Cerebellar nuclear complex (tissue), 1 donor: ENCODE results near the gene TDRD9.

Source experiments
- DNase-seq, 2 experiments: peaks; one replicate each; lab custom pipeline; 2025; lab: John Stamatoyannopoulos, UW

The TDRD9 gene

DNA sequence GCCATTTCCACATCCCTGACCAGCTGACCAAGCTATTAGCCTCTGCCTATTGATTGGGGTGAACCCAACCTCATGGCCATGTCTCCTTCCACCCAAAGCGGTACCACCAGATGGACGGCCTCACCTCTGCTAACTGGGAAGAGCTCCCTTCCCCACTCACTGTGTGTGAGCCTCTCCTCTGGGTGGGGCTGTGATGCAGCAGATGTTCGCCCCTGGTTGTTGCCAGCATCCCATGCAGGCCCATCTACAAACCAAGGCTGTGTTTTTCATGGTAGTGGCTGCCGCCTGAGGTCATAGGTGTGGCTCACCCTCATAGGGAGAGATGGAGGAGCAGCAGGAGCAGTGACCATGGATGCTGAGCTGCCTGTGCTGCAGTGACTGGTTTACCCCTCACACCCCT lies 61.7 kb downstream of the TDRD9 start:
- DNase-seq = no peak

GRCh38 chr14:103994535-103995184 lies 66.4 kb downstream of the TDRD9 start:
- DNase-seq = no peak

DNA sequence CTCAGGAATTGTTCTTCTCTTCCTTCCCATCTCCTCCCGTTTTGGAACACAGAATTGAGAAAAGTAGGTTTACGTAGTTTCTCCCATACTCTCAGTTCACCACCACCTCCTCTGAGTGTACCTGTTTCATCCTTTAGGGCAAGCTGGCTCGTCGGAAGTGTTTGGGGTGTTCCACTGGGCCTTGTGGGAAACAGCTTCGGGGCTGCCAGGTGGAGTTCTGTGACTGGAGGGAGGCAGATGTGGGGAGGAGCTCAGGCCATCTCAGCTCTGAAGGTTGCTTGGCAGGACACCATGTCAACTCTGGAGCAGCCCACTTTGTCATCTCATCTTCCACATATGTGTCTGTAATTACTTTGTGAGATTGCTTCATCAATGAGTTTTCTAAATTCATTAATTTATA lies 67.6 kb downstream of the TDRD9 start:
- DNase-seq = no peak

DNA sequence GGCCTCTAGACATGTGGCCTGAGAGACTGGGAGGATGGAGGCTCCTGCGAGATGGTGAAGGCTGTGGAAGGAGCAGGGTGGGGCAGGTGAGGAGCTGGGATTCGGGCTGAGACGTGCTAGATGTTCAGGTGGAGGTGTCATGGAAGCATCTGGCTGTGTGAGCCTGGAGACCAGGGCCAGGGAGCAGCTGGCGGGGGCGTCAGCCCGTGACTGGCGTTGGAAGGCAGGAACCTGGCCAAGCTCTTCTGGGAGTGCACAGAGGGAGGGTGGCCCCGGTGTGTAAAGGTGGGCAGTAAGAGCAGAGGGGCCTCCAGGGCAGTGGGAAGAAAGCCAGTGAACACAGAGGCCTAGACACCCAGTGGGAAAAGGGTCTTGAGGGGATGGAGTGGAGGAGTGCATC lies 69.1 kb downstream of the TDRD9 start:
- no peak for DNase-seq

- DNase-seq = no peak
Observed at GRCh38 chr14:103998027-103998426, 69.8 kb downstream of the TDRD9 start.

DNA sequence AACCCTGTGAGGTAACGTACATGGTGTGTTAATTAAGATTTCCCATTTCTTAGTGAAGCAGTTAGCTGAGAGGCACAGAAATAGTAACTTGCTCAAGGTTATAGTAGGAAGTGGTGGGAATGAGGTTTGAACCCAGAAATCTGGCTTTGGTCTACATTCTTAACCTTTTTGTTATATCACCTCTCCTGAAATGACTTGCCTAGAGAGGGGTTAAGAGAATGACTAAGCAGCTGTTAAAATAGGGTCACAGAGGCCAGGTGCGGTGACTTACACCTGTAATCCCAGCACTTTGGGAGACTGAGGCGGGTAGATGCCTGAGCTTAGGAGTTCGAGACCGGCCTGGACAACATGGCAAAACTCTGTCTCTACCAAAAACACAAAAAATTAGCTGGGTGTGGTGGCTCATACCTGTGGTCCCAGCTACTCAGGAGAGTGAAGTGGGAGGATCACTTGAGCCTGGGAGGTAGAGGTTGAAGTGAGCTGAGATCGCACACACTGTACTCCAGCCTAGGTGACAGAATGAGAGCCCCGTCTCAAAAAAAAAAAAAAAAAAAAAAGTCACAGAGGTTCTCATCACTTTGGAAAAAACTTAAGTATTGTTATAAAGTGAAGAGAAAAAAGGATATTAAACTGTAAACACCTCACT lies 71.7 kb downstream of the TDRD9 start:
- no peak for DNase-seq

GRCh38 chr14:104001003-104001402 lies 72.7 kb downstream of the TDRD9 start:
- DNase-seq = no peak

DNA sequence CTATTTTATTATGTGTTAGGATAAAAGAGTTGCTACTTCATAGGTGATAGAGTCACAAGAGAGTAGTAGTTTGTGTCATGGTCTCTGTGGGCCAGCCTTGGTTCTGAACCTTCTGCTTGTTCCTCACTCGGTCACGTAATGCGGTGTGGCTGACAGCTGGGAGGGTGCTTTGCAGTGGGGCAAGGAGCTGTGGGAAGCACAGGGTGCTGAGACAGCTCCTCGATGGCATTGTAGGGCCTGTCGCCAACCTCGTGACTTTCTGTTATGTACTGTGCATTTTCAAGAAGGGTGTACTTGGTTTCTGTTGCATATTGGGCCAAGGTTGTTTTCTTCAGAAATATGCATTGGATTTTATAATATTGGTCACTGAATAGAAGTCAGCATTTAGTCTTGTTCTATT lies 75.4 kb downstream of the TDRD9 start:
- no peak for DNase-seq

DNA sequence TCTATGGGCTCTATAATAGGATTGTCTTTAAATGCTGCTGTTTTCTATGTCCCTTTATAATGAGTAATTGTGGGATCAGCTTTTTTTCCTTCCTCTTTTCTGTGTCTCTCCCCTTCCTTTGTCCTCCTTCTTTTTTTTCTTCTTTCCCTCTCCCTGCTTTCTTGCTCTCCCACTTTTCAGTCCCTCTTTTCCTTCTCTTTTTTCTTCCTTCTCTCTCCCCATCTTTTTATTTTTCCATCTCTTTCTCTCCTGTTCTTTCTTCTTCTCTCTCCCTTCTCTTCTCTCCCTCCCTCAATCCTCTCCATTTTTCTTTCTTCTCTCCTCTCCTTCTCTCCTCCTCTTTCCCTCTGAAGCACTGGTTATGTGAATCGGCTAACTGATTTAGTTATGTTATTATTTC lies 76.6 kb downstream of the TDRD9 start:
- DNase-seq = no peak

DNA sequence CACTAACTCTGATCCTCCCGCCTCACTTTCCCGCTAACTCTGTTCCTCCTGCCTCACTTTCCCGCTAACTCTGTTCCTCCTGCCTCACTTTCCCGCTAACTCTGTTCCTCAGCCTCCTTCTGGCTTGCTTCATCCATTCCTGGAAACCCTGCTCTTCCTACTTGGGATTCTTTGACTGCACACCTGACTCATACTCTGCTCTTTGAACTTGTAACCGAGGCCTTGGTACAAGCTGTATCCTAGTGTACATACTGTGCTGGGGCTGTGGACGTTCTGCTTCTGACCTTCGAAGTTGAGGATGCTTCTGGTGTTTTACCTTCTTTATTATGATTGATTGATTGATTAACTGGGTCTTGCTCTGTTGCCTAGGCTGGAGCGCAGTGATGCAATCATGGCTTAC lies 77.2 kb downstream of the TDRD9 start:
- DNase-seq = no peak

DNA sequence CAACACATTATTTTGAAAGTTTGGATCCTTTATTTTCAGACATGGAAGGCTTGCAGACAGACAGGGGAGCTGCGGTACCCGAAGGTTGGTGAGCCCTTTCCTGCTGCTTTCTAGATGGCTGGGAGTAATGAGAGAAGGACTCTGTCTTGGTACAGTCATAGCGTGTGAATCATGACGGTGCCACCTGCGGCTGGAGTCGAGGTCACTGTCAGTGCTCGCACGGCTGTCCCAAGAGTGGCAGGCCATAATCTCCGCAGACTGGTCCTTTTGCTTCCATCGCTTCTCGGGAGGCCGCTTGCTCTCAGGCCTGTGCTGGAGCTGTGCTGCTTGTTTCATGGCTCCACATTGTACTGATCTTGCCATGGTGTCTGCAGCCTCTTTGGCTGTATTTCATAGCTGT lies 78.9 kb downstream of the TDRD9 start:
- DNase-seq = no peak

- DNase-seq = no peak
Observed at GRCh38 chr14:104009297-104009696, 81.0 kb downstream of the TDRD9 start.

DNA sequence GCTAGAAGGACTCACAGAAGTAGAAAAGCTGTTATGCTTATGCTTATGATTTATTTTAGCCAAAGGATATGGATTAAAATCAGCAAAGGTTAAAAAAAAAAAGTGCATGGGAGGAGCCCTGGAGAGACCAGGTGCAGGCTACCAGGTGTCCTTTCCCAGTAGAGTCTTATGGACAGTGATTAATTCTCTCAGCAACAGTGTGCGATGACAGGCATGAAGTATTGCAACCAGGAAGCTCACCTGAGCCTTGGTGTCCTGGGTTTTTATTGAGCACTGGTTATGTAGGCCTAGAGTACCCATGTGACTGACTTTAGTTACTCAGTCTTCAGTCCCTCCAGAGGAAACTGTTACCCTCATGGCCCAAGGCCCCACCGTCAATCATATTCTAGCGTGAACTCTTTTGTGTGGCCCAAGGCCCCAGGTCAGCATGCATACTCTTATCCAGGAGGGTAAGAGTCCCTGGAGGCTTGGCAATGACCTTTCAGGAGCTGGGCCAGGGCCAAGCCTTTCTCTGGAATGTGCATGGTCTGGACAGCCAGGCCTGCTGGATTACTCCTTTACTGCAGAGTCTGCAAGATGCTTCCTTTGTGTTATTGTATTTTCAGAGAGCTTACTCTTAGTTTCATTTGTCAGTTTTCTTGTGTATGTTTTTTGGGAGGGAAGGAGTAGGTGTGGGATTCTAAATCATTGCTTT lies 83.7 kb downstream of the TDRD9 start:
- DNase-seq = no peak

GRCh38 chr14:104014764-104015163 lies 86.5 kb downstream of the TDRD9 start:
- no peak for DNase-seq

GRCh38 chr14:104016873-104017650 lies 88.8 kb downstream of the TDRD9 start:
- DNase-seq = no peak

- DNase-seq = no peak
Observed at GRCh38 chr14:104019029-104019428, 90.8 kb downstream of the TDRD9 start.

GRCh38 chr14:104019806-104020205 lies 91.5 kb downstream of the TDRD9 start:
- no peak for DNase-seq

DNA sequence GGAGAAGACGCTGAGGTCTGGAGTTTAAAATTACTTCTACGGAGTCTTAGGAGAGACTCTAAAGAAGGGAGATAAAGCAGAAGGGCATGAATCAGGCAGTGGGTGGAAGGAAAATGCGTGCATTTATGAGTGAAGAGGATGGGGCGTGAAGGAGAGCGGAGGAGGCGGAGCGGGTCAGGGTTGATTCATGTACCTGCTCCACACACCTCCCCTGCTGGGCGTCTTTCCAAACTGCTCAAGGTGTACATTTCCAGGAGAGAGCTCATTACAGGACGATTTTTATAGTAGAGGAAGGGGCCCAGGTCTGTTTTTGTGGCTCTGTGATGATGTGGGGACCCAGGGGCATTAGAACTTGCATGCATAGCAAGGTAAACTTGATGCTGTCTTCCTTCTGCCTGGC lies 92.2 kb downstream of the TDRD9 start:
- DNase-seq = no peak

DNA sequence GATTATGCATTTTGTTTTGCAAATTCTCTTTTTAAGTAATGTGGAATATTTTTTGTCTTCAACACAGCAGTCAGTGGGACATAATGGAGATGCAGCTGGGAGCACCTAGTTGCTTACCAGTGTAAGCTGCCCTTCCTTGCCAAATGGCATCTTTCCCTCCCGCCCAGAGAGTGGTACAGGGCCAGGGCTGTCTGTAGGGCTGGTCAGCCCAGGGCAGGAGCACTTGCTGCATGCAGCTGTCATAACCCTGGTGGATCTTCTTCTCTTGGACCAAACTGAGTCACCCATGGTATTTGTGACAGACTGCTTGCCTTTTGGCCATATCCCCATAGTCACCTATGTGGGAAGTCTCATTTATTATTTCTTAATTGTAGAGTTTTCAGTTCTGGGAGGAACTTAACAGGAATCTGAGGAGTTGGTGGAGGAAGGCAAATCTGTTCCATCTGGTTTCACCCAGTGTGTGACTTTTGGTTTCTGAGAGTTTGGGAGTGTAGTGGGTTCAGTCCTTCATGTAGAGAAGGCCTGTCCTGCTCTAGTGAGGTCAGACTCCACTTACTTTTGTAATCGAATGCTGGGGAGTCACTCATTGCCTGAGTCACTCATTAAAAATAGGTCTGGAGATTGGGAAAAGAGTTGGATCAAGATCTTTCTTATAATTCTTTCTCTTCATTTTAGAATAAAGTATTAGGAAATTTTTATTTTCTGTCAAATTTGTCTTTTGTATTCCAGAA lies 95.2 kb downstream of the TDRD9 start:
- DNase-seq = no peak

- DNase-seq = no peak
Observed at GRCh38 chr14:104025534-104025933, 97.3 kb downstream of the TDRD9 start.

DNA sequence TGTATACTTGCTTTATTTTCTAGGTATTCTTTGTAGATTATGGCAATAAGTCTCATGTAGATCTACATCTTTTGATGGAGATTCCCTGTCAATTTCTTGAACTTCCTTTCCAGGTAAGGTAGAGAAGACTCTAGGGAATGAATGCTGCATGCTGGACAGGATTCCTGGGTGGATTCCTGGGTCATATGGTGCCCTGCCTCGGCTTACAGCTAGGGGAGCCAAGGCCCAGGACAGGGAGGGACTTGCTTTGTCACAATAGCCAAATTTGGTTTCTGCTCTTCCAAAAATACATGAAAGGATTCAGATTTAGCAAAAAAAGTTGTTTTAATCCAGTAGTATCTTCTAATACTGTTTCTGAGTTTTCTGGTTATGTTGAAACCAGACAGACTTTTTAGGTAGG lies 97.8 kb downstream of the TDRD9 start:
- DNase-seq = no peak

DNA sequence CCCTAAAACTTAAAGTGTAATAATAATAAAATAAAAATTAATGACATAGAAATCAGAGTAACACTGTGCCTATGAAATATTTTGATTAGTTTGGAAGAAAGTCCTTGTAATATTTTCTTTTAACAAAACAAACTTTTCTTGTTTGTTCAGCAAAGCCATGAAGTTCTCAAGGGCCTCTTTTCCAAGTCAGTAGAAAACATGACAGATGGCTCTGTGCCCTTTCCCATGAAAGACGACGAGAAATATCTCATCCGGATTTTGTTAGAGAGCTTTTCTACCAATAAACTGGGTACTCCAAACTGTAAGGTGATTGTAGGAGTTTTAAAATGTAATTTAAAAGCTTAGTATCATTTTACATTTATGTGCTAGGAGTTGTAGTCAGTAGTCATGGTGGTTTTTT lies 102.7 kb downstream of the TDRD9 start:
- DNase-seq = no peak
